DND-41 (cell line): ENCODE results near the gene SCAMP5.

Experiments
- ATAC-seq: fragments of 200-7000 bp; cut with Tn5 transposase; 3 replicates; pipeline ENCODE4 v1.9.1; 2021; ENCODE audit warnings: low read depth; ENCODE audit not compliant: insufficient read depth
- DNase-seq: peaks from one replicate; pipeline ENCODE4 v3.0.0-alpha.2; 2020
- H2AFZ ChIP-seq: 2 replicates; pipeline ENCODE4 v1.6.0; 2012; ENCODE audit warnings: low read depth, low read length
- H3K27ac ChIP-seq: 2 replicates; pipeline ENCODE4 v1.5.1; 2012; ENCODE audit warnings: low read length, inconsistent platforms
- H3K27me3 ChIP-seq: fragments of 200-600 bp; sonication (generic); 2 replicates; pipeline ENCODE4 v1.6.0; 2012; ENCODE audit warnings: low read length, mild to moderate bottlenecking, inconsistent platforms; ENCODE audit not compliant: insufficient read depth, poor library complexity
- H3K36me3 ChIP-seq: 2 replicates; pipeline ENCODE4 v1.5.1; 2012; ENCODE audit warnings: low read length, inconsistent platforms; ENCODE audit not compliant: insufficient read depth
- H3K4me1 ChIP-seq: 2 replicates; pipeline ENCODE4 v1.5.1; 2012; ENCODE audit warnings: mild to moderate bottlenecking, low read length; ENCODE audit not compliant: insufficient read depth
- H3K4me2 ChIP-seq: 2 replicates; pipeline ENCODE4 v1.6.0; 2012; ENCODE audit warnings: mild to moderate bottlenecking, moderate library complexity, low read length, inconsistent platforms; ENCODE audit not compliant: insufficient read depth
- H3K4me3 ChIP-seq, 2 experiments: fragments of 200-600 bp in 1 of 2; shearing (Covaris generic) in 1 of 2; 2 replicates each; pipeline ENCODE4 v1.5.1; 2012 to 2016; ENCODE audit warnings: inconsistent platforms in 2 of 2, low read length in 2 of 2, mild to moderate bottlenecking in 2 of 2, low read depth in 1 of 2, moderate library complexity in 1 of 2
- H3K79me2 ChIP-seq: 2 replicates; pipeline ENCODE4 v1.6.0; 2012; ENCODE audit warnings: low read length, inconsistent platforms; ENCODE audit not compliant: insufficient read depth
- H3K9ac ChIP-seq: 2 replicates; pipeline ENCODE4 v1.6.0; 2012; ENCODE audit warnings: low read depth, mild to moderate bottlenecking, inconsistent platforms, low read length, moderate library complexity
- H3K9me3 ChIP-seq: 2 replicates; pipeline ENCODE4 v1.5.1; 2012; ENCODE audit warnings: low read length, moderate library complexity, mild to moderate bottlenecking, inconsistent platforms; ENCODE audit not compliant: insufficient read depth, severe bottlenecking
- H4K20me1 ChIP-seq: 2 replicates; pipeline ENCODE4 v1.6.0; 2012; ENCODE audit warnings: low read length; ENCODE audit not compliant: insufficient read depth
- CTCF ChIP-seq: IDR thresholded peaks from 2 replicates; pipeline ENCODE4 v1.5.1; 2012; ENCODE audit warnings: borderline replicate concordance, low read length, moderate library complexity, mild to moderate bottlenecking; ENCODE audit not compliant: poor library complexity, severe bottlenecking; ENCODE audit errors: extremely low read depth
- EZH2 ChIP-seq: IDR thresholded peaks from 3 replicates; pipeline ENCODE4 v1.6.1; 2012; ENCODE audit warnings: borderline replicate concordance, low read depth, mild to moderate bottlenecking, moderate library complexity, low read length, inconsistent platforms; ENCODE audit not compliant: severe bottlenecking

Gene SCAMP5

GRCh38 chr15:74954515-74954914, 40.8 kb upstream of the SCAMP5 start:
- Histone ChIP-seq H3K4me3 (no peak overlapping the region), H3K4me1 (no peaks in the 10 kb centered on the region), H3K27me3 (no peaks in the 10 kb centered on the region), H2AFZ (no peak overlapping the region), H3K27ac (no peak overlapping the region), H3K9ac (no peak overlapping the region), H3K9me3 (no peaks in the 10 kb centered on the region), H3K36me3 (no peaks in the 10 kb centered on the region), H3K4me2 (no peak overlapping the region), H3K79me2 (no peaks in the 10 kb centered on the region), H4K20me1 (no peaks in the 10 kb centered on the region)
- ATAC-seq: no peak
- DNase-seq: no peak
- TF ChIP-seq CTCF: no peak

- Histone ChIP-seq H3K27me3 (no peaks in the 10 kb centered on the region), H3K79me2 (no peaks in the 10 kb centered on the region), H2AFZ (no peak overlapping the region), H4K20me1 (no peaks in the 10 kb centered on the region), H3K4me3 (no peak overlapping the region), H3K36me3 (no peaks in the 10 kb centered on the region), H3K9me3 (no peaks in the 10 kb centered on the region), H3K27ac (no peak overlapping the region), H3K4me1 (no peaks in the 10 kb centered on the region), H3K9ac (no peak overlapping the region), H3K4me2 (no peak overlapping the region)
- TF ChIP-seq CTCF (no peak), EZH2 (no peak)
- no peak for ATAC-seq
- no peak for DNase-seq
These were observed 40.3 kb upstream of the SCAMP5 start for GRCh38 chr15:74955017-74955416.

GRCh38 chr15:74955796-74956647, 39.3 kb upstream of the SCAMP5 start:
- Histone ChIP-seq H4K20me1 (no peaks in the 10 kb centered on the region), H2AFZ (no peak overlapping the region), H3K27me3 (no peaks in the 10 kb centered on the region), H3K4me3 (no peak overlapping the region), H3K27ac (no peak overlapping the region), H3K9ac (no peak overlapping the region), H3K36me3 (no peaks in the 10 kb centered on the region), H3K4me1 (no peaks in the 10 kb centered on the region), H3K4me2 (no peak overlapping the region), H3K79me2 (no peaks in the 10 kb centered on the region), H3K9me3 (no peaks in the 10 kb centered on the region)
- no peak for ATAC-seq
- DNase-seq: no peak
- TF ChIP-seq EZH2 (no peak), CTCF (no peak)
